Measurements from ENCODE around the gene NIPSNAP2. TPM values are rescaled to one million over a fixed set of nuclear protein-coding genes. Genes with fewer than 3 reads are reported as not detected.

Gene NIPSNAP2
- polyA plus RNA-seq, 1 of the 3 experiments (the other 2 are of a cell fraction): 57.5 TPM

GRCh38 chr7:55992346-55992745 lies 28.0 kb downstream of the NIPSNAP2 start:
- Histone ChIP-seq H3K4me2 (no peak overlapping the region), H3K4me1 (ENCODE audit: control insufficient read depth in 1 of 2, insufficient read depth in 2 of 2, low read depth in 1 of 2, low read length in 1 of 2) (peaks cover 0 to 11% of the 10 kb centered on the region in 2 experiments; a peak in 1 of 4 replicates), H3K27me3 (ENCODE audit: insufficient read depth) (no peaks in the 10 kb centered on the region), H3F3A (replicated peaks; ENCODE audit: insufficient read depth) (peaks cover 19% of the 10 kb centered on the region), H4K20me1 (ENCODE audit: insufficient read depth) (no peaks in the 10 kb centered on the region), H3K9ac (no peak overlapping the region), H3K27ac (ENCODE audit: low read depth in 2 of 2, low read length in 1 of 2) (peak overlapping the region in 1 of 2 experiments; percentile 25; a peak in 2 of 4 replicates), H3K4me3 (ENCODE audit: low read depth in 2 of 2, low read length in 1 of 2) (no peak overlapping the region), H3K36me3 (replicated peaks in 1 of 2; ENCODE audit: control insufficient read depth in 1 of 2, insufficient read depth in 2 of 2, low read length in 1 of 2) (peaks cover 22 to 40% of the 10 kb centered on the region in 2 experiments), H2AFZ (ENCODE audit: low read depth) (no peak overlapping the region), H3K9me3 (no peaks in the 10 kb centered on the region), H3K9me2 (no peaks in the 10 kb centered on the region), H3K79me2 (ENCODE audit: insufficient read depth) (no peaks in the 10 kb centered on the region)
- no peak for DNase-seq
- WGBS (ENCODE audit: low lambda C conversion rate): 56% methylated on average over 3 of the region's 3 CpGs
- POLR2A ChIA-PET: no interaction called here
- TF ChIP-seq GABPA (IDR thresholded peaks at IDR 0.05; ENCODE audit: low read depth): no peak
- TF ChIP-seq PBX3 (IDR thresholded peaks at IDR 0.05): peak; percentile 53
- CTCF ChIA-PET: no interaction called here

- no peak for DNase-seq
- Histone ChIP-seq H3K27ac (ENCODE audit: low read depth in 2 of 2, low read length in 1 of 2) (no peak overlapping the region), H3K9me3 (no peaks in the 10 kb centered on the region), H3K36me3 (replicated peaks in 1 of 2; ENCODE audit: control insufficient read depth in 1 of 2, insufficient read depth in 2 of 2, low read length in 1 of 2) (peaks cover 34 to 47% of the 10 kb centered on the region in 2 experiments), H3K4me1 (ENCODE audit: control insufficient read depth in 1 of 2, insufficient read depth in 2 of 2, low read depth in 1 of 2, low read length in 1 of 2) (peaks cover 0 to 10% of the 10 kb centered on the region in 2 experiments; a peak in 1 of 4 replicates), H3K27me3 (ENCODE audit: insufficient read depth) (no peaks in the 10 kb centered on the region), H3K9ac (no peak overlapping the region), H3K9me2 (no peaks in the 10 kb centered on the region), H3K4me2 (no peak overlapping the region), H3K79me2 (ENCODE audit: insufficient read depth) (no peaks in the 10 kb centered on the region), H4K20me1 (ENCODE audit: insufficient read depth) (no peaks in the 10 kb centered on the region), H3F3A (replicated peaks; ENCODE audit: insufficient read depth) (peaks cover 21% of the 10 kb centered on the region), H2AFZ (ENCODE audit: low read depth) (no peak overlapping the region), H3K4me3 (ENCODE audit: low read depth in 2 of 2, low read length in 1 of 2) (no peak overlapping the region)
- ChIA-PET POLR2A (no interaction called here), CTCF (interaction anchor here (0.6 to 1.6 kb wide), 3 partner anchors 68 to 334 kb away, joined by 3 to 4 read pairs (median 3); no protein-coding TSS in a partner anchor)
- 93% methylated on average over 8 of the region's 8 CpGs for WGBS (ENCODE audit: low lambda C conversion rate)
- no peak for TF ChIP-seq MAX (IDR thresholded peaks at IDR 0.05; ENCODE audit: low read depth)
- TF ChIP-seq FOSL2 (IDR thresholded peaks at IDR 0.05; ENCODE audit: borderline replicate concordance, low read depth): no peak
- TF ChIP-seq ELF1 (IDR thresholded peaks at IDR 0.05): no peak
- TF ChIP-seq GABPA (IDR thresholded peaks at IDR 0.05; ENCODE audit: low read depth): no peak
- TF ChIP-seq GATA2 (CRISPR knock-in tag; IDR thresholded peaks at IDR 0.05): no peak
- no peak for TF ChIP-seq RCOR1 (IDR thresholded peaks at IDR 0.05; ENCODE audit: low read length)
- no peak for TF ChIP-seq REST (IDR thresholded peaks at IDR 0.05; ENCODE audit: low read depth, low read length)
- no peak for TF ChIP-seq SMC3 (IDR thresholded peaks at IDR 0.05; ENCODE audit: low read depth, low read length)
- no peak for TF ChIP-seq MEF2A (IDR thresholded peaks at IDR 0.05; ENCODE audit: borderline replicate concordance, low read depth)
- TF ChIP-seq RFX5 (IDR thresholded peaks at IDR 0.05; ENCODE audit: low read length): no peak
- no peak for TF ChIP-seq EZH2phosphoT487 (IDR thresholded peaks at IDR 0.05; ENCODE audit: borderline replicate concordance, low read depth)
- TF ChIP-seq JUND (IDR thresholded peaks at IDR 0.05): no peak
- TF ChIP-seq TEAD4 (IDR thresholded peaks at IDR 0.05; ENCODE audit: borderline replicate concordance, insufficient read depth): no peak
- TF ChIP-seq FOXM1 (IDR thresholded peaks at IDR 0.05; ENCODE audit: low read depth): no peak
Observed at GRCh38 chr7:55996856-55997500, 32.6 kb downstream of the NIPSNAP2 start.
